Measurements from ENCODE around the gene DNAI2.

DNA sequence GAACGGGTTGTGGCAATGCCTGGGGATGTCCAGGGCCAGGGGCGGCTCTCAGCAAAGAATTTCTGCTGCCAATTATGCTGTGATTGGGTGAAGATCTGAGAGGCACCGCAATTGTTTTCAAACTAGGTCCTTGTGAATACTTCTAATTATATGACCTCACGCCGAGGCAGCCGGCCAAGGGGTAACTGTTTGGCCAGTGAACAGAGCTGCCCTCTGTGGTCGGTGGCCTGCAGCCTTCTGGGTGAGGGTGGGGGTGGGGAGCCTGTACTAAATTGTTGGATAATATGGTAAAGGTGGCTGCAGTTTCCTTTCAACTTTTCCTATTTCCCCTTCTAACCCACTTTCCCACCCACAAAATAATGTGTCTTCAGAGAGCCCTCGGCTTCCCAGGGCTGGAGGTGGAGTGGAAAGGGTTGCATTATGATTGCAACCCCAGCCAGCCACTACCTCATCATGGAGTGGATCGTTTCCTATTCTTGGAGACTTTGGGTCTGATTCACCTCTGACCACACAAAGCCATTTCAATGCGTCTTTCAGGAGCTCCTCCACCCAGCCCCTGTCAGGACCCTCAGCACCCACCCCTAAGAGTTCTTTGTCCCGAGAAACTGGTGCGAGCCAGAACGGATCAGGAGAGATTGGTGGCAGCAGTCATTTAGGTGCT lies 2.0 kb upstream of the DNAI2 start:
- TF ChIP-seq POLR2A (IDR thresholded peaks at IDR 0.05) = no peak
- TF ChIP-seq, protein P1, sequence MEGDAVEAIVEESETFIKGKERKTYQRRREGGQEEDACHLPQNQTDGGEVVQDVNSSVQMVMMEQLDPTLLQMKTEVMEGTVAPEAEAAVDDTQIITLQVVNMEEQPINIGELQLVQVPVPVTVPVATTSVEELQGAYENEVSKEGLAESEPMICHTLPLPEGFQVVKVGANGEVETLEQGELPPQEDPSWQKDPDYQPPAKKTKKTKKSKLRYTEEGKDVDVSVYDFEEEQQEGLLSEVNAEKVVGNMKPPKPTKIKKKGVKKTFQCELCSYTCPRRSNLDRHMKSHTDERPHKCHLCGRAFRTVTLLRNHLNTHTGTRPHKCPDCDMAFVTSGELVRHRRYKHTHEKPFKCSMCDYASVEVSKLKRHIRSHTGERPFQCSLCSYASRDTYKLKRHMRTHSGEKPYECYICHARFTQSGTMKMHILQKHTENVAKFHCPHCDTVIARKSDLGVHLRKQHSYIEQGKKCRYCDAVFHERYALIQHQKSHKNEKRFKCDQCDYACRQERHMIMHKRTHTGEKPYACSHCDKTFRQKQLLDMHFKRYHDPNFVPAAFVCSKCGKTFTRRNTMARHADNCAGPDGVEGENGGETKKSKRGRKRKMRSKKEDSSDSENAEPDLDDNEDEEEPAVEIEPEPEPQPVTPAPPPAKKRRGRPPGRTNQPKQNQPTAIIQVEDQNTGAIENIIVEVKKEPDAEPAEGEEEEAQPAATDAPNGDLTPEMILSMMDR (IDR thresholded peaks at IDR 0.05) = no peak

All from thyroid gland (tissue), 4 donors.